A204.1 (cell line): ENCODE results near the gene CALML3.
"Not testable (repeated sequence)": the region's sequence is repeated elsewhere in the genome, so short reads cannot be mapped to it uniquely, and the experiment has no call there.

Experiments used
- FAIRE-seq: peaks from 2 replicates; lab custom pipeline; 2012; peaks lifted over from hg19 to GRCh38; lab: Jason Lieb, UNC

Gene CALML3

GRCh38 chr10:5557040-5557721 is 32.4 kb downstream of the CALML3 start:
- FAIRE-seq: no peak

GRCh38 chr10:5557799-5558771 is 33.3 kb downstream of the CALML3 start:
- FAIRE-seq: no peak

- not testable (repeated sequence) for FAIRE-seq
Observed at GRCh38 chr10:5559022-5559421, 34.3 kb downstream of the CALML3 start.

GRCh38 chr10:5559642-5560141 is 34.9 kb downstream of the CALML3 start:
- no peak for FAIRE-seq

GRCh38 chr10:5560142-5560816 is 35.5 kb downstream of the CALML3 start:
- no peak for FAIRE-seq

GRCh38 chr10:5560817-5561703 is 36.3 kb downstream of the CALML3 start:
- FAIRE-seq: no peak

- FAIRE-seq: no peak
Observed at GRCh38 chr10:5561704-5562645, 37.2 kb downstream of the CALML3 start.

- FAIRE-seq: no peak
Observed at GRCh38 chr10:5563321-5563961, 38.7 kb downstream of the CALML3 start.

GRCh38 chr10:5563991-5564536 is 39.3 kb downstream of the CALML3 start:
- FAIRE-seq: no peak

GRCh38 chr10:5564537-5565204 is 39.9 kb downstream of the CALML3 start:
- no peak for FAIRE-seq

- FAIRE-seq: no peak
Observed at GRCh38 chr10:5565205-5565545, 40.4 kb downstream of the CALML3 start.

- FAIRE-seq: no peak
Observed at GRCh38 chr10:5565671-5566581, 41.2 kb downstream of the CALML3 start.

- FAIRE-seq: no peak
Observed at GRCh38 chr10:5566614-5567013, 41.9 kb downstream of the CALML3 start.

- FAIRE-seq: no peak
Observed at GRCh38 chr10:5567477-5567876, 42.7 kb downstream of the CALML3 start.

- no peak for FAIRE-seq
Observed at GRCh38 chr10:5568984-5569383, 44.2 kb downstream of the CALML3 start.

GRCh38 chr10:5569568-5569967 is 44.8 kb downstream of the CALML3 start:
- FAIRE-seq: no peak

GRCh38 chr10:5570007-5570655 is 45.4 kb downstream of the CALML3 start:
- no peak for FAIRE-seq
